AG04450 (cell line): ENCODE results near the gene MMP24. TPM values are rescaled to one million over a fixed set of nuclear protein-coding genes. Genes with fewer than 3 reads are reported as not detected.

Experiments used
- CTCF ChIA-PET: fragments of 300-600, 350-600 bp; formaldehyde crosslinking; extraction: SDS; loops from one replicate; lab custom pipeline; 2022; ENCODE audit warnings: antibody characterized with exemption, inconsistent platforms; lab: Charles Lee
- POLR2A ChIA-PET: fragments of 350-600 bp; formaldehyde crosslinking; extraction: SDS; loops from one replicate; lab custom pipeline; 2021; ENCODE audit warnings: antibody characterized with exemption, inconsistent platforms; lab: Yijun Ruan, JAX
- DNase-seq: peaks from one replicate; pipeline ENCODE4 v3.0.0-alpha.2; 2011; ENCODE audit warnings: low read depth, low spot score
- H3K27ac ChIP-seq: one replicate; pipeline ENCODE4 v1.5.1; 2012; ENCODE audit warnings: low read depth, low read length, control low read depth
- H3K27me3 ChIP-seq: one replicate; pipeline ENCODE4 v1.6.0; 2012; ENCODE audit warnings: low read length; ENCODE audit not compliant: control insufficient read depth, insufficient read depth
- H3K4me3 ChIP-seq: 2 replicates; pipeline ENCODE4 v1.5.1; 2011; ENCODE audit warnings: mild to moderate bottlenecking, low read depth, low read length, control low read depth
- H3K9me3 ChIP-seq: 2 replicates; pipeline ENCODE4 v1.5.1; 2012; ENCODE audit warnings: low read length; ENCODE audit not compliant: control insufficient read depth, insufficient read depth
- polyA plus RNA-seq: library from polyadenylated mRNA; depleted of rRNA; stranded (reverse); fragments of >200 nt; gene quantifications from 2 replicates; pipeline ENCODE4 v1.2.3, GENCODE V29; 2011
- TF ChIP-seq, protein P1 (sequence below): IDR thresholded peaks from 2 replicates; pipeline ENCODE4 v1.5.1; 2011; ENCODE audit warnings: low read depth, low read length, control low read depth, inconsistent platforms

MMP24 gene
- polyA plus RNA-seq, 1 experiment = 0.40 TPM

DNA sequence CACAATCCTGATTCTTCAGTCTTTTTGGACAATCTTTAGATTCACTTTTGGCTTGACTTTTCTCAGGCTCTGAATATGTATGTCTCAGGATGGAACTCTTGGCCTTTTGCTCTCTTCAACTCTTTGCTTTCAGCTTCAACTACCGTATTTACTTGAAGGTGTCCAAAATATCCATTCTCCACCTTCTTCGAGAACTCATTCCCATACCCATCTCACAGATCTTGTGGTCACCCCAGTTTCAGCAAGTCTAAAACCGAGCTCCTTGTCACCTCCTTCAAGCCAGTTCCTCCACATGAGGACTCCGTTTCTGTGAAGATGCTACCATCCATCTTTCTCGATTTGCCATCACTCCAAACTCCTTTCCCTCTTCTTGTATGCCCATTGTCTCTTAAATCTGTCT lies 2.0 kb upstream of the MMP24 start:
- POLR2A ChIA-PET = no interaction called here
- TF ChIP-seq, protein P1, sequence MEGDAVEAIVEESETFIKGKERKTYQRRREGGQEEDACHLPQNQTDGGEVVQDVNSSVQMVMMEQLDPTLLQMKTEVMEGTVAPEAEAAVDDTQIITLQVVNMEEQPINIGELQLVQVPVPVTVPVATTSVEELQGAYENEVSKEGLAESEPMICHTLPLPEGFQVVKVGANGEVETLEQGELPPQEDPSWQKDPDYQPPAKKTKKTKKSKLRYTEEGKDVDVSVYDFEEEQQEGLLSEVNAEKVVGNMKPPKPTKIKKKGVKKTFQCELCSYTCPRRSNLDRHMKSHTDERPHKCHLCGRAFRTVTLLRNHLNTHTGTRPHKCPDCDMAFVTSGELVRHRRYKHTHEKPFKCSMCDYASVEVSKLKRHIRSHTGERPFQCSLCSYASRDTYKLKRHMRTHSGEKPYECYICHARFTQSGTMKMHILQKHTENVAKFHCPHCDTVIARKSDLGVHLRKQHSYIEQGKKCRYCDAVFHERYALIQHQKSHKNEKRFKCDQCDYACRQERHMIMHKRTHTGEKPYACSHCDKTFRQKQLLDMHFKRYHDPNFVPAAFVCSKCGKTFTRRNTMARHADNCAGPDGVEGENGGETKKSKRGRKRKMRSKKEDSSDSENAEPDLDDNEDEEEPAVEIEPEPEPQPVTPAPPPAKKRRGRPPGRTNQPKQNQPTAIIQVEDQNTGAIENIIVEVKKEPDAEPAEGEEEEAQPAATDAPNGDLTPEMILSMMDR = no peak
- CTCF ChIA-PET = interaction anchor here (0.7 kb wide), 1 partner anchor 16 kb away, joined by 3 read pairs; no protein-coding TSS in a partner anchor
- DNase-seq = no peak
- Histone ChIP-seq H3K27ac (no peak overlapping the region), H3K4me3 (no peak overlapping the region), H3K9me3 (no peaks in the 10 kb centered on the region), H3K27me3 (peaks cover 35% of the 10 kb centered on the region)

DNA sequence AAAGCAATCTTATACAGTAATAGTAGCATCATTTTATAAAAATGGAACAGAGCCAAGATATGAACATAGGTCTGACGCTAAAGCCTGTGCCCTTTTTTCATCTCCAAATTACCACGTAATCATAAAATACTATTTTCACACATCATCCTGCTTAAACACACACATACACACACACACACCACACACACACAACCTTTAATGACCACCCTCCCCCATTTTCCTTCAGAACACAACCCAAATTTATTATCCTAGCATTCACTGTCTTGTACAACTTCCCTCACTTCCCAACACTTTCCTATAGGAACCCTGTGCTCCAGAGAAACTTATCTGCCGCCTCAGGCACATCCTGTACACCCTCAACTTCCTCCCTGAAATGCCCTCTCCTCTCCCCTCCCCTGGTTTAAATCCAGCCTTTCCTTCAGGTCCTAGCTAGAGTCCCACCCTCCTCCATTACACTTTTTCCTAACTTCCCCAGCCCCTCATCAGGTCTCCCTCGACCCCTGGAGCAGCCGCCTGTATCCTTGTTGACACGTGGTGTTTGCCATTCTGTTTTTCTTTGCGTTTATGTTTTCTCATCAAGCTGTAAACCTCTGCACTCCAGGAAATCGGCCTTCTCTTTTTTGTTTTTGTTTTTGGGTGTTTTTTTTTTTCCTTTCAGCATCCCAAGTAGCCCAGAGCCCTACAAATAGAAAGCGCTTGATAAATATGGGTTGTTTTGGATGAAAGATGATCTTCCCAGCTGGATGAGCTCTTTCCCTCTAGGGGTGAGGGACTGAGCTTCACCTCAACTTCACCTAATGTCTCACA lies 968 bp upstream of the MMP24 start:
- Histone ChIP-seq H3K27ac (no peak overlapping the region), H3K9me3 (no peaks in the 10 kb centered on the region), H3K4me3 (no peak overlapping the region), H3K27me3 (peaks cover 35% of the 10 kb centered on the region)
- no peak for DNase-seq
- TF ChIP-seq, protein P1 = no peak
- POLR2A ChIA-PET = interaction anchor here (1.7 kb wide), 1 partner anchor 217 kb away, joined by 8 read pairs; no protein-coding TSS in a partner anchor
- CTCF ChIA-PET = interaction anchor here (1.1 to 1.4 kb wide), 2 partner anchors 44 to 81 kb away, joined by 3 read pairs; no protein-coding TSS in a partner anchor

DNA sequence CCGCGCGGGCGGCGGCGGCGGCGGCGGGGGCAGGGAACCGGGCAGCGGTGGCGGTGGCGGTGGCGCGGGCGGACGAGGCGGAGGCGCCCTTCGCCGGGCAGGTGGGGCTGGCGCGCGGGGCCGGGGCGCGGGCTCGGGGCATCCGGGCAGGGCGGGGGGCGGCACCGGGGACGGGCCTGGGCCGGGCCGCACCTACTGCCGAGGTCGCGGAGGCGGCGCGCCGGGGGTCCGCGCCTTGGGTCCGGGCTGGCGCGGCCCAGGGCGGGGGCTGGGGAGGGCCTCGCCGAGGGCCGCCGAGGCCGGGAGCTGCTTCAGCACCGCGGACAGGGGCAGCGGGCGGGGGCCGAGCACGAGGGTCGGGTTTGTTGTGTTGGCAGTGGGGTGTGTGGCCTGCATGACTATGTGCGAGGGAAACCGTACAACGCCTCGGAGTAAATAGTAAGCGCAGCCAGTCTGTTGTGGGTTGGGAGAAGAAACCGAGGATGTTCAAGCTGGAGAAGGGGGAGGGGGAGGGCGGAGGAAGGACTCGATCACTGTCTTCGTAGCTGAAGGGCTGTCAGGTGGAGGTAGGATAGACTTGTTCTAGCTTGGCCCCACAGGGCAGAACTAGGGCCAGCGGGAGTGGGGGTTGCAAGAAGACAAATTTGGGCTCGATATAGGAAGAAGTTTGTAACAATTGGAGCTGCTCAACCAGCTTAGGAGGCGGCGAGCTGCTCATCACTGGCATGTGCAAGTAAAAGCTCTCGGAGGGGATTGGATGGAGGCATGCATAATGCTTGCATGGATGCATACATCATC lies 593 bp downstream of the MMP24 start:
- ChIA-PET CTCF (interaction anchor here (0.6 to 1.5 kb wide), 4 partner anchors 11 to 141 kb away, joined by 3 to 6 read pairs (median 4); no protein-coding TSS in a partner anchor), POLR2A (interaction anchor here (1.7 kb wide), 1 partner anchor 215 kb away, joined by 8 read pairs; no protein-coding TSS in a partner anchor)
- H3K4me3 ChIP-seq = peak overlapping the region; percentile 22
- no peaks in the 10 kb centered on the region for H3K9me3 ChIP-seq
- peak overlapping the region; percentile 31 for H3K27ac ChIP-seq
- DNase-seq = no peak
- TF ChIP-seq, protein P1 = no peak
- H3K27me3 ChIP-seq = peaks cover 35% of the 10 kb centered on the region

DNA sequence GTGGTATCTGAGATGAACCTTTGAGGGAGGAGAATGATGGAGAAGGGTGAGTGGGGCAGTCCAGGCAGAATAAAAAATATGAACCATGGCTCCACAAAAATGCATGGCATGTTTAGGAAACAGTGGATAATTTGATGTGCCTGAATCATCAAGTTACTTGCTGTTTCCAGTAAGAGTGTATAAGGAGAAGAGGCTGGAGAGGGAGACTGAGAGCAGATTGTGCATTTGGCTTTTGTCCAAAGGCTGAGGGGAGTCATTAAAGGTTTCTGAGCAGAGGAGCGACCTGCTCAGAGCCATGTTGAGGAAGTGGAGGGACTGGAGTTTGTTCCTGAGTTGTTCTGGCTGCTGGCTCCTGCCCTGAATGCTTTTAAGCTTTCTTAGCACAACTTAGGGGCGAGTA lies 6.1 kb downstream of the MMP24 start:
- H3K27me3 ChIP-seq = peaks cover 4% of the 10 kb centered on the region
- peak overlapping the region; percentile 39 for H3K27ac ChIP-seq
- H3K9me3 ChIP-seq = peaks cover 5% of the 10 kb centered on the region; the same call in 1 of the 2 replicates
- TF ChIP-seq, protein P1 = no peak
- CTCF ChIA-PET = no interaction called here
- POLR2A ChIA-PET = no interaction called here
- DNase-seq = peak; percentile 11
- no peak overlapping the region for H3K4me3 ChIP-seq
